NCI-H345 (cell line): ENCODE results near the gene PEAK1.

Source experiments
- DNase-seq: peaks from one replicate; lab custom pipeline; 2025; lab: John Stamatoyannopoulos, UW

The PEAK1 gene

DNA sequence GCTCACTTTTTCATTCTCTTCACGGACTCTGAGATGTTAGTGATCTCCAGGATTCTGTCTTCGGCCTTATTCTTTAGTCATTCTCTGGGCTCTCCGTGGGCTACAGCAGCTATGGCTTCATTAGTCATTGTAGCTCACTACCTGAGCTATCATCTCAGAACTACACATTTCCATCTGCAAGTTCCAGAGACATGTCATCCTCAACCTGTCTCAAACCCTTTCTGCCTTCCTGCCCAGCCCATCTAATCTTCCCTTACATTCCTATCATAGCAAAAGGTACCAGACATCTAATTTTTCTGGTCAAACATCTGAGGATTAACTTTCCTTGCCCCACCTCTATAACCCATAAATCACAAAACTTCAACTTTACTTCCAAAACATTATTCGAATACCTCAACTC is 362.2 kb downstream of the PEAK1 start:
- DNase-seq, result no peak

DNA sequence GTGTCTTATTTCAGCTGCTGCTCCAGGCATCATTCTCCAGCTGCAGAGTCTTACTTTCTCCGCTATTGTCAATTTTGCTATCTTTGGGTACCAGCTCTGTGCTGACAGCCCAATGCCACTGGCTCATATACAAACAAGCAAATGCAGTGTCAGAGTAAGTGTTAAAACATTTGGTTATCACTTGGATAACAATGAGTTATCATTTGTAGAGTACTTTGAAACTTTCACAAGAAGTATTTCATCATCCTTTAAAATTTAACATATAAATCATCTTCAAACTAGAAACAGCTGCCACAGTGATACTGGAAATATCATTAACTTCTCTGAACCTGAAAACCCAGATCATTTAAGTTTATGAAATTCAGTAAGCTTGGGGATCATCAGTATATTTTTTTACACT is 362.8 kb downstream of the PEAK1 start:
- DNase-seq, result no peak

DNA sequence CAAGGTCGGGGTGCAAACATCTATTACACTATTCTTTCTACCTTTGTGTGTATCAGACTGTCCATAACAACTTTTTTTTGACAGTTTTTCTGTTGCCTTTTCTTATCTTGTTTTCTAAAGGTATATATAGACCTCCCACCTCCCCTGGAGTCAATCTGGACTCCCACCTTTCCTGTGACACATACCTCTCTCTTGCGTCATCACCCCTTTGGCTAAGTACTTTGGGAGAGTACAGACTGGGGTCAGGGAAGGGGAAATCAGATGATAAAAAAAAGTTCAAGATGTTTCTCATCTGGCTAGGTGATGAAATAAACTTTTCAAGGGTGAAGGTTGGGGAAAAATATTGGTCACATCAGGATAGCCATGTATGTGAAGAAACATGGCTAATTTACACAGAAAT is 366.2 kb downstream of the PEAK1 start:
- DNase-seq, result no peak

DNA sequence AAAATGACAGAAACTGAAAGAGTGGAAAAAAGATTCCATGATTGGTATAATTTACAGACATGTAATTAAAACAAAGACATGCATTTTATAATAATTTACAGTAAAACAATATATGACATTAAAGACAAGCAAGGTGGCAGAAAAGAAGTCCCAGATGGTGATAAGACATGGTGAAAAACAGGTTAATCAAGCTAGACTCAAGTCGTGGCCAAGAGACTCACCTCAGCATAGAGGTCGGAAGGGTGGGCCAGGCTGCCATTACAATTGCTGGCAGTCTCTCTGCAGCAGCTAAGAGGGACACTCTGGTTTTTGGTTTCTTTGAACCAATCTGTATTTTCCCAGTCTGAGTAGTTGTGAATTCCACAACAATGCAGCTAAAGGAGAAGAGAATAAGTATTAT is 367.3 kb downstream of the PEAK1 start:
- DNase-seq, result no peak
